H7 (cell line): ENCODE results near the gene S100A6. TPM values are rescaled to one million over a fixed set of nuclear protein-coding genes. Genes with fewer than 3 reads are reported as not detected.

ENCODE experiments used
- DNase-seq: peaks from one replicate; pipeline ENCODE4 v3.0.0; 2012
- H3K27me3 ChIP-seq: 2 replicates; pipeline ENCODE4 v1.6.0; 2011; ENCODE audit warnings: mild to moderate bottlenecking, low read length; ENCODE audit not compliant: control insufficient read depth, insufficient read depth
- H3K36me3 ChIP-seq: replicated peaks from 2 replicates; pipeline ENCODE4 v1.5.1; 2011; ENCODE audit warnings: low read length; ENCODE audit not compliant: control insufficient read depth, insufficient read depth
- H3K4me3 ChIP-seq: 2 replicates; pipeline ENCODE4 v1.5.1; 2011; ENCODE audit warnings: low read depth, mild to moderate bottlenecking, control low read depth, low read length, moderate library complexity; ENCODE audit not compliant: insufficient read depth
- total RNA-seq: library from RNA; depleted of rRNA; stranded (reverse); fragments of >200 nt; shearing (Covaris generic); gene quantifications from 2 replicates; pipeline ENCODE4 v1.2.3, GENCODE V29; 2014

The S100A6 gene
- total RNA-seq, 1 experiment from 2014 or later: 1.3 TPM

DNA sequence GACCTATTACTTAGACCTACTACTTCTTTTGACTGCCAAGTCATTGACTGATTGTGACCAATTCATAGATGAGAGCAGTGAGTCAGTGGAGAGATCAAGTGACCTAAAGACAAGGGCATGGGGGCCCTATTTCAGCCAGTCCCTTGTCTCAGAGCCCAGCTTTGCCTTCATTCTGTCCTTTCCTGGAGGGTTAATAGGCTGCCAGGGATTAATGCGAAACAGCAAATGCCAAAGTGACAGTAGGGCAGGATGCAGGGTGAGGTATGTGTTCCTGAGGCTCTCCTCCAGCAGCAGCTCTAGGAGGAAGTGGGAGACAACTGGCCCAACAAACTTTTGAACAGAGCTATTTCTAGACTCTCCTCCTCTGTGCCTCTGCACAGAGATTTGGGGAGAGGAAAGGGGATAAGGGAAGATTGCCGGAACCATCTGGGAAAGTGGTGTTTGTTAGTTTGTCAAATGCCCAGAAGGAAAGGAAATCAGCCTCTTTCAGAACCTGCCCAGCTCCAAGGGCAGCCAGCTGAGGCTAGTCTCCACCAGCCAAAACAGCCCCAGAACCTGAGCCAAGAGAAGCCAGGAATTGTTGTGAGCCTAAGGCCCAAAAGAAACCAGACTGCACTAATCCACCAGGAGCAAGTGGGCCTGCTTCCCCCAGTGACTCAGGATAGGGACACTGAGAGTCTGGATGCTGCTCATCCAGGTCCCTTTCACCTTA lies 18.2 kb upstream of the S100A6 start:
- no peak overlapping the region for H3K4me3 ChIP-seq
- H3K27me3 ChIP-seq: peaks cover 2% of the 10 kb centered on the region; the same call in 1 of the 2 replicates
- H3K36me3 ChIP-seq: no peaks in the 10 kb centered on the region
- DNase-seq: no peak

DNA sequence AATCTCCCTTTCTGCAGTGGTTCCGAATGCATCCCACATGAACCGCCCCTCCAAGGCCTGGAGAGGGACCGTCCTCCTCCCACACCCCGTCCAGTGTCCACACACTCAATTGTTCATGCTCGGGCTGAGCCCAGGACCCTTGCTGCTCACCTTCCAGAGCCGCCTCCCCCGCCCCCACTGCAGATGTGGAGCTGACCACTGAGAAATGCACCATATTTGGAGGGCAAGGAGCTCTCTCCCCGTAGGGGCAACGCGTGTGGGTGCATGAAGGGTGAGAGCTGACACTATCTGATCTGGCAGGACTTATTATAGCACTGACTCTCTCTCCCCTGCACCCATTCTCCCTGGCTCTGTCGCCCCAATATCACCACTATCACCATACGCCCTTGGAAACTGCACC lies 17.3 kb upstream of the S100A6 start:
- DNase-seq: no peak
- Histone ChIP-seq H3K27me3 (peaks cover 2% of the 10 kb centered on the region; the same call in 1 of the 2 replicates), H3K36me3 (no peaks in the 10 kb centered on the region), H3K4me3 (no peak overlapping the region)

DNA sequence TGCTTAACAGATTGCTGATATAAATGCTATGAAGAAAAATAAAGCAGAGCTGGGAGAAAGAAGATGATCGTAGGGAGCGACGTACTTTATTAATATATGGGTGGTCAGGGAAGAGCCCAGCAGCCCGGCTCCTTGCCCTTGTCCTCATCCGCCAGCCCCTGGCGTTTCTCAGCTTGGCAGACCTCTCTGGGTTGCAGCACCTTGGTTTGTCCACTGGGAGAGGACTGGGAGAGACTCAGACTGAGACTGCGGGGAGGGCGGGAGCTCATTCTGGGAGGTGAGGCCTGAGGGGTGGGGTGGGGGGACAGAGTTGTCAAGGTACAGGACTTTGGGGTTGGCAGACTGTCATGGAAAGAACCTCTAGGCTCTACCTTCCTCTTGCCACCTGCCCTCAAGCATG lies 16.5 kb upstream of the S100A6 start:
- Histone ChIP-seq H3K27me3 (peaks cover 2% of the 10 kb centered on the region; the same call in 1 of the 2 replicates), H3K36me3 (no peaks in the 10 kb centered on the region), H3K4me3 (no peak overlapping the region)
- peak; percentile 82 for DNase-seq

DNA sequence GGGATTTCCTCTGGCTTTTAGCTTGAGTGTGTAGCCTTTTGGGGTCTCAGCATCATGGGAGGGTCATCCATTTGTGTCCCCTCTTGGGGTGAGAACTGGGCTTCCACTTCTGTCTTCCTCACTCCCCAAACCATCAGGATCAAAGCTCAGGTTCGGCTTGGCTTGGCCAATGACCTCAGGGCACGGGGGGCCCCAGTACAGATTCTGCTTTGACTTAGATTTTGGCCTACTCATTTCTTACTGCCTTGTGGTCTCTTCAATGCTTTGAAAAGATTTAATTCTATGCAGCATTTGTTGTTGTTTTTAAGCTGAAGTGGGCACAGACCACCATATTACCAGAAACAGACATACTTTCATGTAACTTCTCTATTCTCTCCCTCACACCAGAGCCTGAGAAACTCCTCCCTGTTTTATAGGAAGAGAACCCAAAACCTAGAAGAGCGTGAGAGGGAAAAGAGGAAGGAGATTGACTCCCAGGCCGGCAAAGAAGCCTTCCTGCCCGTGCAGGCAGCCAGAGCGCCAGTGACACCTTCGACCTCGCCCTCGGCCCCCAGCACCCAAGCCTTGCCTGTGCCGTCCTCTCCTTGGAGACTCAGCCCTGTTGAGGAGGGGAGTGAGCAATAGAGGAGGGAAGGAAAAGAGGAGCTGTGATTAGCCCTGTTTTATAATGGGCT lies 15.2 kb upstream of the S100A6 start:
- Histone ChIP-seq H3K36me3 (no peaks in the 10 kb centered on the region), H3K4me3 (no peak overlapping the region), H3K27me3 (peaks cover 2% of the 10 kb centered on the region; the same call in 1 of the 2 replicates)
- no peak for DNase-seq

DNA sequence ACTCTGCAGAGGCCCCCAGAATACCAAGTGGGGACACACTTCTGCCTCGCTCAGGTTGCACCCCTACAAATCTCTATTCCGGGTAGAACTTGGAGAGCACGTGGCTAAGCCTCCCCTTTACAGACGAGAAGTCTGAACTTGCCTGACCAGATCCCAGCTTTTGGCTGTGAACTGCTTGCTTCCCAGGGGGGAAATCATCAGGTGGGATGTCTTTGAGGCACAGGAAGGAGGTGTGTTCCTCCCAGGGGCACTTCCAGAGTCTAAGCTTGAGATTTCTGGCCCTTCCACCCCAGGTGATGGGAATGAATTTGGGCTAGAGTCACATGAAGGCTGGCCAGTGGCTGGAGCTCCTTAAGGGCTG lies 14.6 kb upstream of the S100A6 start:
- Histone ChIP-seq H3K4me3 (no peak overlapping the region), H3K36me3 (no peaks in the 10 kb centered on the region)
- no peak for DNase-seq

DNA sequence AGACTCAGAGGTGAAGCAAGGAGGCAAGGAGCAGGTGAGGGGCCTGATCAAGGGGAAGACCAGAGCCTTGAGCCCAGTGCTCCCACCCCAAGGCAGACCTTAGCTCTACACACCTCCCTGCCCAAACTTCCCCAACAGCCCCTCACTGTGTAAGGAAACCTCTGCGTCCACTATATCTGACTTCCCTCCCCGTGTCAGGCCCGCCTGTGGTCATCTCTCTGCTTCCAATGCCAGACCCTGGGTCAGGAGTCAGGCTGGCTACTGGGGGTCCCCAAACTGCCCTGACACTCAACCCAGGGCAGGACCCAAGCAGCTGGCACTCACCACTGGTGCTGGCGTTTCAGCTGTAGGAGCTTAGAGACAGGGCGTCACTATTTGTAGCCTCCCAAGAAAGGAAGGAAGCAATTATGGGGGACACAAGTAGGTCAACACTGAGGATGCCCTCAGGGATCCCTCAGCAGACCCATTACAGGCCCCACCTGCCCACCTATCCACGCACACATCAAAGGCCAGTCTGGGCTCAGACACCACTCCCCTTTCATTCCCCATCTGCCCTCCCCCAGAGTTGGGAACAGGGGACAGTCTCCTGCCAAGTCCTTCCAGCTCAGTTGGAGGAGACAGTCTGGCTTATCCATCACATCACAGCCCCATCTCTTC lies 14.1 kb upstream of the S100A6 start:
- Histone ChIP-seq H3K27me3 (peaks cover 2% of the 10 kb centered on the region; the same call in 1 of the 2 replicates), H3K4me3 (no peak overlapping the region), H3K36me3 (no peaks in the 10 kb centered on the region)
- no peak for DNase-seq

More for the DNA sequence above, 14.6 kb upstream of the S100A6 start:
- H3K27me3 ChIP-seq: peaks cover 2% of the 10 kb centered on the region; the same call in 1 of the 2 replicates

DNA sequence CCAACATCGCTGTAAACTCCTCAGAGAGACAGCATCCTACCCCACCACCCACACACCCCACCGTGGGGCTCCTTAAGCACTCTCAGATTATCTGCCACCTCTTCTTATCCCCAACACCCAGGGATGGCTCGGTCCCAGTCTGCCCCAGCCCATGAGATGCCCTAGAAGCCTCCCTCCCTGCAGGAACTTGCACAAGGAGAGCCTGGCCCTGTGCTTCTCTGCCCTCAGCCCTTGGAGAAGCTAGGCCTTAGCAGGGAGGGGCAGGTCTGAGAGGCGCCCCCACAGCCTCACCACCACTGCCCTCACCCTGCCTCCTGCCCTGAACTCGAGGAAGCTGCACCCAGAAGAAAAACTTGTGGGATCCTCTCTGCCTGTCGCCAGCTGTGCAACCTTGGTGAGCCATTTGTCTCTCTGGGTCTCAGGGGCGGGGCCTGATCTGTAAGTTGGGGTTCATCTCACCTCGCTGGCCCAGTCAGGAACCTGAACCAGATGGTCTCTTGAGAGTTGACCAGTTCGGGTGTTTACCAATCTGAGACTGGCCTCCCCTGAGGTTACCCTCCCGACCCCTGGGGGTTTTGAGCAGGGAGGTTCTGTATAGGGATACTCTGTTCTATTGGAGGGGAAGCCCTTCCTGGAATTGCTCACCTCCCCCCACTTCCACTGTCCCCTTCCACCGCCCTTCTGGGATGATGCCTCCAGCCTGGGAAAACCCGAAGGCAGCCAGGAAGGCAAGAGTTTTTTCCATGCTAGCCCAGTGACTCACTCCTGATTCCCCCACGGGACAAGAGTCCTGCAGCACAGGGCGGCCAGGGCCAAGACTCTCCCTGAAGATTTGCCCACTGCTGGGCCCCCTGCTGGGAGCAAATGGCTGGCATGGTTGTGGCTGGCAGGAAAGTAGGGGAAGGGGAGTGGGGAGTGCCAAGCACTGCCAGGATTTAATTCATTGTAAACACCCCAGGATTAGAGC lies 13.2 kb upstream of the S100A6 start, which contains the start of gene S100A3:
TSS of gene S100A3 (minus strand) at position 537 of the 967 bp plus-strand sequence. CDS start 773 bp downstream, outside the sequence.
- no peak for DNase-seq
- H3K4me3 ChIP-seq: no peak within 1 kb of the TSS
- H3K36me3 ChIP-seq: no peaks in the 10 kb centered on the region
- H3K27me3 ChIP-seq: peaks cover 2% of the 10 kb centered on the region; the same call in 1 of the 2 replicates

DNA sequence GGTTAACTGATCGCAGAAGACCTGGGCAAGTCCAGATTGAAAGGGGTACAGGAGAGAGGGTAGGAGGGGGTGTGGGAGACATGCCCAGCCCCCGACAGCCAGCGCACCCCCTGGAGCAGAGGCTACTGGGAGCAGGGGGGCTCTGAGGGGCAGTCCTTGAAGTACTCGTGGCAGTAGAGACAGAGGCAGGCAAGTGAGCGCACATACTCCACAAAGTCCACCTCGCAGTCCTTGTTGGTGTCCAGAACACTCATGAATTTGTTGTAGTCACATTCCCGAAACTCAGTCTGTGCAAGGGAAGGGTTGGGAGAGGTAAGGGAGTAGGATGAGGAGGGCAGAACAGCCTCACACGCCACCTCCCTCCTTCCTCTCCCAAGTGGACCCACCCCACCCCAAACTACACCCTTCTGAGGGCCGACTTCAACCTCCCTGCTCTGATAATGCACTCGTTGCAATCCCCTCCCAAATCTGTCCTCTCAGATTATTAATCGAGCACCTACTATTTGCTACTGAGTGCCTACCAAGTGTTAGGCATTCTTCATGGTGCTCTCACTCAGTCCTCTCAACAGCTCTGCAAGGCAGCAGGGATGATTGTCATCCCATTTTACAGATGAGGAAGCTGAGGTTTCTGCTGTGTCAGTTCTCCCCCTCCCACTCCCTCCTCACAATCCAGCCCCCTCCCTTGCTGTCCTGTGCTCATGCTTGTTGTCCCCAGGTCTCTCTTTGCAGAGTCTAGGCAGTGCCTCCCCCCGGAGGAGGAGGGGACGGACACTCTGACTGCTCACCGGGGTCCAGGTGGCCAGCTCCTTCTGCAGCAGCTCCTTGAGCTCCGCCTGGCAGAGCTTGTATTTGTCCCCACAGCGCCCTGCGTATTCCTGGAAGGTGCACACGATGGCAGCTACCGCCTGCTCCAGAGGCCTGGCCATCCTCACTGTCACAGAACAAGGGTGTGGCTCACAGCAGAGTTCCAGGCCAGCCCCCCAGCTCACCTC lies 12.1 kb upstream of the S100A6 start:
- DNase-seq: peak; percentile 50
- Histone ChIP-seq H3K4me3 (no peak overlapping the region), H3K27me3 (peaks cover 2% of the 10 kb centered on the region; the same call in 1 of the 2 replicates), H3K36me3 (no peaks in the 10 kb centered on the region)

DNA sequence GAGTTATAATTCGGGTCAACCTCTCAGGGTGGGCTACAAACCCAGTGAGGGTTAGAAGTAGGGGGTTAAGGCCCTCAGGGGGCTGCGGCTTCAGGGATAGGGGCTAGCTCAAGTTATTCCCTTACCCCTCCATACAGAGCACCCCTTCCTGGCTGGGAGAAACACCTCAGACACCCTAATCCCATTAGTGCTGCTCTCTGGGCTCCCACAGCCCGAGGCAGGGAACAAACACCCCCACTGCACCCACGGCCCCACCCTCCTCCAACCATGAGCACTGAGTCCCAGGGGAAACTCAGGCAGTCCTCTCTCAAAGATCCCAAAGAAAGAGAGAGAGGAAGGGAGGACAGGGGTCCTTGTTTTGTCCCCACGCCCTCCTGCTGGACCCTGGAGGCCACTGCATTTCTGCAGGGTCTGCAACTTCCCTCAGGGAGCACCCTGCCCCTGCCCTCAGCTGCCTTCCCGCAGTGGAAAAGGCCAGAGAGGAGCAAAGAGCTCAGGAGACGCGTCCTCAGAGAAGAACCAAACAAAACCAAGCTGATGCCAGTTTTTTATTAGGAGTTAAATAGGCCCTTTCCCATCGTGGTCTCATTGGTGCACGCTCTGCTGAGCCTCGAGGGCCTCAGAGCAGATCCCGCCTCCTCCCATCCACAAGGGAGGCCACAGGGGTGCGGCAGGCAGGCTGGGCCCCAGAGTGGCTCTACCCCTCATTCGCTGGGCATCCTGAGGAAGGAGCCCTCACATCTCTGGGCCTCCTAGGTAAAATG lies 11.2 kb upstream of the S100A6 start:
- Histone ChIP-seq H3K4me3 (no peak overlapping the region), H3K27me3 (peaks cover 2% of the 10 kb centered on the region; the same call in 1 of the 2 replicates), H3K36me3 (no peaks in the 10 kb centered on the region)
- DNase-seq: peak; percentile 64

DNA sequence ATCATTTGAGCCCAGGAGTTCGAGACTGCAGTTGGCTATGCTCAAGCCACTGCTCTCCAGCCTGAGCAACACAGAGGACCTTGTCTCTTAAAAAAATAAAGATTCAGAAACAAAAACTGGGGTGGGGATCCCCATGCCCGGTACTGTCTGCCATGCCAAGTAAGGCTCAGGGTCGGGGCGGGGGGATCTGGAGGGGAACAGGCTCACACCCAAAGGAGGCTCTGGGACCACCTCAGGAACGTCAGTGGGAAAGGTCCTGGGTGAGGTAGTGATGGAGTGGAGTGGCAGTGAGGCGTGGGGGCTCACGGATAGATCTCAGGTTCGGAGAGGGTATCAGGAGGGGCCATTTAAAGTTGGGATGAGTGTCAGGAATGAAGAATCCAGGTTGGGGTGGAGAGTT lies 10.6 kb upstream of the S100A6 start:
- H3K4me3 ChIP-seq: no peak overlapping the region
- H3K27me3 ChIP-seq: peaks cover 2% of the 10 kb centered on the region; the same call in 1 of the 2 replicates
- H3K36me3 ChIP-seq: no peaks in the 10 kb centered on the region
- DNase-seq: no peak

DNA sequence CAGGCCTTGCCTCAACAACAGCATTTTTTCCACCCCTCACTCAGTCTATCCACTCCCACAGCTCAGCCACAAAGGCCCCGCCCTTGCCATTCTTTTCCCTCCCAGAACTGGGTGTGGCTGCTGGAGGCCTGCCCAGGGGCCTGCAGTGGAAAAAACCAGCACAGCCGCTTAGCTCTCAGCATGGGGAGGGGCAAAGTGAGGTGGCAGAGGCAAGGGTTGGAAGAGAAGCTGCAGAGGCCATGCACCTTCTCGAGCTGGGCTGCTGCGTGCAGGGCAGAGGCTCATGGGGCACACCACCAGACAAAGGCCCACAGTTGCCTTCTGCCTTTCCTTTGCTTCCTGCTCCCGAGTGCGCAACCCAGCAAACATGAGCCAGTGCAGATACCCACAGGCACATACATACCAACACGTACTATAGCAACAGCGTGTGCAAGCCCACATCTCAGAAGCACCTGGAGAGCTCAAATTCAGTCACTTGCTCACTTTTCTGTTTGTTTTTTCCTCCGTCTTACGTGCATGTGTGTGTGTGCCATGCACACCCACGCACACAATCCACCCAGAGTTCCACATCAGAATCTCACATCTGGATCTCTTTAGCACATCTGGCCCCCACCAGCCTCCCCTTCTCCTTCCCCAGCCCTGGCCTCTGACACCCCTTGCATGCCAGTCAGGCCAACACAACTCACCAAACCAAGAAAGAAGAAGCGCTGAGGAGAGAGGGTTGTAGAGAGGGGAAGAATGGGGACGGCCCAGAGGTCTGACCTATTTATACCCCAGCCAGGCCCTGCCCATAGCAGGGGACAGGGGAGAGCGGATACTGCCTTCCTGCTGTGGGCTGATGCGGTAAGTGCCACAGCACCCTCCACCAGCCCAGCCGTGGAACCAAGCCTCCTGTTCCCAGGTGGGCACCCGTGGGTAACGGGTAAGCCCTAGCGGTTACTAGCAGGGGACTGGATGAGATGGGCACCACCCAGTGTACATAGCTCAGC lies 9.6 kb upstream of the S100A6 start, which contains the start of gene S100A4:
TSS of gene S100A4 (minus strand) at position 740 of the 989 bp plus-strand sequence. CDS start 1,012 bp downstream, outside the sequence.
- DNase-seq: peak; percentile 94
- Histone ChIP-seq H3K27me3 (peaks cover 2% of the 10 kb centered on the region; the same call in 1 of the 2 replicates), H3K36me3 (no peaks in the 10 kb centered on the region), H3K4me3 (peak within 1 kb of the TSS; percentile 11; the same call in 1 of the 2 replicates)
